Liver (tissue), 9 donors: ENCODE measurements around the gene PIGN. TPM values are rescaled to one million over a fixed set of nuclear protein-coding genes. Genes with fewer than 3 reads are reported as not detected.

Experiments used
- DNase-seq: peaks from one replicate; pipeline ENCODE4 v3.0.0-alpha.2; 2017; ENCODE audit warnings: low spot score
- H3K27ac ChIP-seq, 2 donors: one replicate each; pipeline ENCODE4 v1.7.0; 2013; ENCODE audit warnings: inconsistent platforms in 2 of 2, low read length in 2 of 2, control low read depth in 1 of 2, low read depth in 1 of 2, mild to moderate bottlenecking in 1 of 2
- H3K27me3 ChIP-seq, 4 donors: one replicate each; pipeline versions ENCODE4 v1.6.1 to v1.7.0; 2013; ENCODE audit warnings: low read length in 3 of 4, inconsistent platforms in 1 of 4, mild to moderate bottlenecking in 1 of 4, moderate library complexity in 1 of 4; ENCODE audit not compliant: control insufficient read depth in 4 of 4, insufficient read depth in 4 of 4
- H3K36me3 ChIP-seq, 4 donors: one replicate each; pipeline versions ENCODE4 v1.6.1 to v1.7.0; 2013; ENCODE audit warnings: low read length in 3 of 4, mild to moderate bottlenecking in 3 of 4, low read depth in 1 of 4, moderate library complexity in 1 of 4; ENCODE audit not compliant: control insufficient read depth in 4 of 4, insufficient read depth in 3 of 4
- H3K4me1 ChIP-seq, 4 donors: one replicate each; pipeline versions ENCODE4 v1.6.1 to v1.7.0; 2013; ENCODE audit warnings: low read length in 3 of 4, mild to moderate bottlenecking in 3 of 4, moderate library complexity in 1 of 4; ENCODE audit not compliant: control insufficient read depth in 4 of 4, insufficient read depth in 4 of 4
- H3K4me3 ChIP-seq, 3 donors: one replicate each; pipeline versions ENCODE4 v1.6.1 to v1.7.0; 2013; ENCODE audit warnings: low read length in 3 of 3, control low read depth in 1 of 3, low read depth in 1 of 3, mild to moderate bottlenecking in 1 of 3
- H3K9ac ChIP-seq, 2 donors: one replicate each; pipeline ENCODE4 v1.7.0; 2013; ENCODE audit warnings: low read length in 2 of 2, mild to moderate bottlenecking in 2 of 2, moderate library complexity in 2 of 2, control low read depth in 1 of 2, low read depth in 1 of 2
- H3K9me3 ChIP-seq, 4 donors: one replicate each; pipeline versions ENCODE4 v1.6.1 to v1.7.0; 2013; ENCODE audit warnings: low read length in 3 of 4; ENCODE audit not compliant: control insufficient read depth in 4 of 4
- ATF3 ChIP-seq: IDR thresholded peaks from 2 replicates; pipeline ENCODE4 v1.6.1; 2016; ENCODE audit warnings: antibody characterized with exemption
- CTCF ChIP-seq: fragments of 150-350 bp; IDR thresholded peaks from 2 replicates; pipeline ENCODE4 v1.5.1; 2017; ENCODE audit warnings: improper control_type of control experiment, low read depth, low read length; ENCODE audit not compliant: missing input control
- EGR1 ChIP-seq, 2 donors: IDR thresholded peaks; 2 replicates each; pipeline ENCODE4 v1.6.1; 2016 to 2018; ENCODE audit warnings: antibody characterized with exemption in 2 of 2, low read depth in 2 of 2
- FOXA1 ChIP-seq: IDR thresholded peaks from 2 replicates; pipeline ENCODE4 v1.6.1; 2016; ENCODE audit warnings: antibody characterized with exemption
- FOXA2 ChIP-seq: IDR thresholded peaks from 2 replicates; pipeline ENCODE4 v1.6.1; 2016; ENCODE audit warnings: antibody characterized with exemption
- GABPA ChIP-seq, 2 donors: IDR thresholded peaks in 1 of 2; conservative IDR thresholded peaks in 1 of 2; 2 replicates each; pipeline ENCODE4 v1.6.1; 2016; ENCODE audit warnings: antibody characterized with exemption in 2 of 2, mild to moderate bottlenecking in 1 of 2, moderate library complexity in 1 of 2
- HNF4A ChIP-seq, 2 donors: conservative IDR thresholded peaks; 2 replicates each; pipeline ENCODE4 v1.6.1; 2016; ENCODE audit warnings: antibody characterized with exemption in 2 of 2, mild to moderate bottlenecking in 2 of 2
- HNF4G ChIP-seq: IDR thresholded peaks from 2 replicates; pipeline ENCODE4 v1.6.1; 2016; ENCODE audit warnings: antibody characterized with exemption
- JUND ChIP-seq, 2 donors: IDR thresholded peaks; 2 replicates each; pipeline ENCODE4 v1.6.1; 2016; ENCODE audit warnings: antibody characterized with exemption in 2 of 2
- MAX ChIP-seq: IDR thresholded peaks from 2 replicates; pipeline ENCODE4 v1.6.1; 2016; ENCODE audit warnings: antibody characterized with exemption
- NR2F2 ChIP-seq: IDR thresholded peaks from 2 replicates; pipeline ENCODE4 v1.6.1; 2016; ENCODE audit warnings: antibody characterized with exemption
- RAD21 ChIP-seq, 2 donors: IDR thresholded peaks; 2 replicates each; pipeline ENCODE4 v1.6.1; 2016; ENCODE audit warnings: antibody characterized with exemption in 2 of 2, mild to moderate bottlenecking in 2 of 2
- REST ChIP-seq: IDR thresholded peaks from 2 replicates; pipeline ENCODE4 v1.6.1; 2016; ENCODE audit warnings: antibody characterized with exemption, mild to moderate bottlenecking
- RXRA ChIP-seq, 2 donors: IDR thresholded peaks; 2 replicates each; pipeline ENCODE4 v1.6.1; 2017 to 2018; ENCODE audit warnings: antibody characterized with exemption in 2 of 2, mild to moderate bottlenecking in 1 of 2
- SP1 ChIP-seq: IDR thresholded peaks from 2 replicates; pipeline ENCODE4 v1.6.1; 2018; ENCODE audit warnings: antibody characterized with exemption, mild to moderate bottlenecking
- TAF1 ChIP-seq: conservative IDR thresholded peaks from 2 replicates; pipeline ENCODE4 v1.6.1; 2016; ENCODE audit warnings: antibody characterized with exemption, mild to moderate bottlenecking
- YY1 ChIP-seq: IDR thresholded peaks from 2 replicates; pipeline ENCODE4 v1.6.1; 2016; ENCODE audit warnings: antibody characterized with exemption, mild to moderate bottlenecking
- ZBTB33 ChIP-seq: IDR thresholded peaks from 2 replicates; pipeline ENCODE4 v1.6.1; 2016; ENCODE audit warnings: antibody characterized with exemption
- whole genome bisulfite sequencing: extraction: QIAGEN DNeasy Blood & Tissue Kit; methylation state at CpG from one replicate; pipeline ENCODE4 v1.1.7; 2013; 5-methylcytosine and 5-hydroxymethylcytosine counted together
- polyA plus RNA-seq, 2 donors: library from polyadenylated mRNA; stranded (reverse) in 1 of 2; unstranded in 1 of 2; fragments of 200-250 nt in 1 of 2; fragments of >200 nt in 1 of 2; fragmentation: Nextera tagmentation in 1 of 2; extraction: Ambion mirVana in 1 of 2; gene quantifications; one replicate each; pipeline versions ENCODE4 v1.2.1 to v1.2.3, GENCODE V29; 2013 to 2015
- total RNA-seq, 2 donors: library from RNA; depleted of rRNA; stranded (reverse); fragments of >200 nt; gene quantifications; one replicate each; pipeline ENCODE4 v1.2.3, GENCODE V29; 2014
- donor health status: healthy.
- donor health status: healthy.
- donor health status: healthy.
- donor health status: healthy.
- donor health status: healthy.

PIGN gene
- total and polyA plus RNA-seq, 4 donors, result 5.1 to 20.6 (median 12.5) TPM

GRCh38 chr18:62081761-62082294 lies 105.0 kb downstream of the PIGN start:
- WGBS, result 84% methylated on average over 1 of the region's 1 CpG
- Histone ChIP-seq H3K4me1 (peaks cover 0 to 4% (median 3%) of the 10 kb centered on the region in 4 donors), H3K36me3 (peaks cover 0 to 4% (median under 1%) of the 10 kb centered on the region in 4 donors), H3K27me3 (no peaks in the 10 kb centered on the region), H3K9me3 (no peaks in the 10 kb centered on the region), H3K27ac (no peak overlapping the region), H3K9ac (no peak overlapping the region), H3K4me3 (no peak overlapping the region)
- DNase-seq, result no peak
- TF ChIP-seq YY1 (no peak), CTCF (no peak), FOXA1 (no peak), RXRA (IDR thresholded peaks at IDR 0.05) (no peak), TAF1 (no peak), ZBTB33 (no peak), ATF3 (no peak), FOXA2 (no peak), JUND (IDR thresholded peaks at IDR 0.05) (no peak), REST (no peak), SP1 (no peak), EGR1 (IDR thresholded peaks at IDR 0.05; ENCODE audit: low read depth in 2 of 2) (no peak), MAX (no peak), HNF4A (conservative IDR thresholded peaks at IDR 0.05) (no peak), GABPA (IDR thresholded peaks at IDR 0.05 in 1 of 2, conservative IDR thresholded peaks at IDR 0.05 in 1 of 2) (no peak), NR2F2 (no peak), HNF4G (no peak), RAD21 (IDR thresholded peaks at IDR 0.05) (no peak)
